ENCODE results near the gene RPUSD1.
"Not testable (repeated sequence)": the region's sequence is repeated elsewhere in the genome, so short reads cannot be mapped to it uniquely, and the experiment has no call there.

The RPUSD1 gene

DNA sequence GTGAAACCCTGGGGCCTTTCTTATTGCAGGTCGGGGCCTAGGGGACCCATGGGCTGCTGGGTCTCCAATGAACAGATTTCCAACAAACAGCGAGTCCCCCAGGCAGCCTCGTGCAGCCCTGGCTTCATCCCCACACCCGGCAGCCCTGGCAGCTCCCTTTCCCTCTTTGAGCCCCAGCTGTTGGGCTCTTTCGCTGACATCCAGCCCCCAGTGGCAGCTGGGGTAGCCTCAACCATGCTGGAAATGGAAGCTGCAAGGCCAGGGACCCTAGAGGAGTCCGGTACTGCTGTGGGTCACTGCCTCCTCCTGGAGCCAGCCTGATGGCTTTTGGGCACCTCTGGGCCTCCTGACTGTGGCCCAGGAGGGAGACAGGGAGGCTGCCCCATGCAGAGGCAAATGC is 5.9 kb downstream of the RPUSD1 start:
- no peak for DNase-seq (ENCODE audit: low spot score)

DNA sequence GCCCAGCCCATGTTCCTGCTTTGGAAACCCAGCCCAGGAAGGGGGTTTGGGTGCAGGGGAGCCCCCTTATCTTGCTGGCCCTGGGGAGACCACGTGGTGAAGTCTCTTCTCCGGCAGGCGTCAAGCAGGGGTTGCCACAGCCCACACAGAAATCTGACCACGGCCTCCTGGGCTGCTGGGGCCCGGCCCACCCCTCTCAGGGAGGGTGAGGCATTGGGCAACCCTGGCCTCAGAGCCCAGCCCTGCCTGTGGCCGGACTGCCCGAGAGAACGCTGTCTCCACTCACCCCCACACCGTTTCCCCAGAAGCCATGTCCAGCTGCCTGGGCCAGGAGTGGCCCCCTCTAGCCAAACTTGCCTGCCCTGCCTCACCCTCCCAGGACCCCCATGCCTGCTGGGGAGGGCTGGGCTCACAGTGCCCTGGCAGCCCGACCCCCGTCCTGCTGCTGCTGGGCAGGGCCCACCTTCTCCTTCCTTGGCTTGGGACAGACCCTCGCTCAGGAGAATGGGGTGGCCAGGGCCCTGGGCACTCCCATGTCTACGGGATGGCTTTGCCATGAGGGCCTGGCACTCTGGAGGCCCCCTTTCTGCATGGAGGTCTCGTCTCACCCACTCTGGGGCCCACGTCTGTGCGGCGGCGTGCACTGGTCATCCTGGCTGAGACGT is 6.7 kb downstream of the RPUSD1 start:
- no peak for DNase-seq (ENCODE audit: low spot score)

DNA sequence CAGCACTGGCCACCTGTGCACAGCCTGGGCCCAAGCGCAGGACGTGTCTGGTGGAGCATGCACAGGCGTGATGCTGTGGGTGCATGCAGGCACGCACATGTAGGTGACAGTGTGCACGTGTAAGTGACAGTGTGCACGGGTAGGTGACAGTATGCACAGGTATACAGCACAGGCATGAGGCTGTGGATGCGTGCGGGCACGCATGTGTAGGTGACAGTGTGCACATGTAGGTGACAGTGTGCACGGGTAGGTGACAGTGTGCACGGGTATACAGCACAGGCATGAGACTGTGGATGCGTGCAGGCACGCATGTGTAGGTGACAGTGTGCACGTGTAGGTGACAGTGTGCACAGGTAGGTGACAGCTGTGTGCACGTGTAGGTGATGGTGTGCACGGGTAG is 7.9 kb downstream of the RPUSD1 start:
- DNase-seq (ENCODE audit: low spot score), result no peak

DNA sequence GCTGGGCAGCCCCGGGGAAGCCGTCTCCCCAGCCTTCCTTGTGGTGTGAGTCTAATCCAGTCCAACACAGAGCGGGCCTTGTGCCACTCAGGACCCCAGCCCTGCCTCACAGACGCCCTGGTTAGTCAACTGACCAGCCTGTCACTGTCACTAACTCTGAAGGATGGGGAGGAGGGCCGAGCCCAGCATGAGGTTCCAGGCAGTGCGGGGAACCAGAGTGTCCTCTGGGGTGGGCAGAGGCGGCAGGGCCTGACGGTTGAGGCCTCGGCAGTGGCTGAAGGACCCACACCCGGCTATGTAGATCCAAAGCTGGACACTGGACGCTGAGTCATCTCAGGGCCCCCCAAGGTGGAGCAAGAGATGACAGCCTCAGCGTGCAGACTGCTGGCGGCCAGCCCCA is 8.6 kb downstream of the RPUSD1 start:
- no peak for DNase-seq (ENCODE audit: low spot score)

DNA sequence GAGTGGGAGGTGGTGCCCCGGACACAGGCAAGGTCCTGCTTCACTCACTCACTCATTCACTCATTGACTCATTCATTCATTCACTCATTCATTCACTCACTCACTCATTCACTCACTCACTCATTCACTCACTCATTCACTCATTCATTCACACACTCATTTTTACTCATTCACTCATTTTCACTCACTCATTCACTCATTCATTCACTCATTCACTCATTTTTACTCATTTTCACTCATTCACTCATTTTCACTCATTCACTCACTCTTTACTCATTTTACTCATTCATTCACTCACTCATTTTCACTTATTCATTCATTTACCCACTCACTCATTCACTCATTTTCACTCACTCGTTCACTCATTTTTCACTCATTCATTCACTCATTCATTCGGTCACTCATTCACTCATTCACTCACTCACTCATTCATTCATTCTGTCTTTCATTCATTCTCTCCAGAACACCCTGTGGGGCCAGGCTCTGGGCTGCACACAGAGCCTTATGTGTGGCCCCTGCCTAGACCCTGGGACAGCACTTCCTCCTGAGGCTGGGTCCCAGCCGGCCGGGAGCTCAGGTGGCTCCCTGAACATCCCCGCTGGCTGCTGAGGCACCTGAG is 9.2 kb downstream of the RPUSD1 start:
- no peak for DNase-seq (ENCODE audit: low spot score)

DNA sequence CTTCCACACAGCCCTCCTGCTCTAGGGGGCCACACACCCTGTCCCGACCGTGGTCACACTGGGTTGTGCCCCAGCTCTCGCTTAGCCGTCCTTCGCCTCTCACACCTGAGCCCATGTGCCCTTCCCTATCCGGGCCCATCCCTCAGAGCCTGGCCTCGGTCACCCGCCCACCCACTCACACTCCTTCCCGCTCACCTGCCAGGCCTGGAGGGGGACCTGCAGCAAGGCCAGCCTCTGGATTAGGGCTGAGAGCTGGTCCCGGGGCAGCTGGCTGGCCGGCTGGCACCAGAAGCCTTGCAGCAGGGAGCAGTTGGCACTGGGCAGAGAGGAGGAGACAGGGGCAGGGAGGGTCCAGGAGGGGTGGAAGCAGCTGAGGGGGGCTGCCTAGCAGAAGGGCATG is 9.7 kb downstream of the RPUSD1 start:
- DNase-seq (ENCODE audit: low spot score), result no peak

DNA sequence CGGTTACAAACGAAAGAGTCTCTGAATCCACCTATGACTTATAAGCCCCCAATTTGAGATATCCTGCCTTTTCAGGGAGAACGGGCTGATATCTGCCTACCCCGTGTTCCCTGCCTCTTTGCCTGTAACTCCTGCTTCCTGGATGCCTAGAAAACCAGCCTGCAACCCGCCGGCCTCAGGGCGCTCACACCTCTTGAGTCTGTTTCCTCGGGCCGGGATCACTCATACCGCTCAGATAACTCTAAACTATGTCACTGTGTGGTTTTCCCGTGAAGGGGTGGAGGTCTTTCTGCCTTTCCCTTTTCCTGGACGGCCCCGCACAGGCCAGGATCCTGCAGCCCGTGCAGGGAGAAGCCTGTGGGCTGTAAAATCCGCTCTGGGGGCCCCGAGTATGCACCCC is 10.4 kb downstream of the RPUSD1 start:
- no peak for DNase-seq (ENCODE audit: low spot score)

DNA sequence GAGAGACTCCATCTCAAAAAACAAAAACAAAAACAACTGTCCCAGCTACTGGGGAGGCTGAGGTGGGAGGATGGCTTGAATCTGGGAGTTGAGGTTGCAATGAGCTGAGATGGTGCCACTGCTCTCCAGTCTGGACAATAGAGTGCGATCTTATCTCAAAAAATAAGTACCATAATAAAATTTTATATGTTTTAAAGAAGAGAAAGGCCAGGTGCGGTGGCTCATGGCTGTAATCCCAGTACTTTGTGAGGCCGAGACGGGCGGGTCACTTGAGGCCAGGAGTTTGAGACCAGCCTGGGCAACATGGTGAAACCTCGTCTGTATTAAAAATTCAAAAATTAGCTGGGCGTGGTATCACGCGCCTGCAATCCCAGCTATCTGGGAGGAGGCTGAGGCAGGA is 11.4 kb downstream of the RPUSD1 start:
- no peak for DNase-seq (ENCODE audit: low spot score)

DNA sequence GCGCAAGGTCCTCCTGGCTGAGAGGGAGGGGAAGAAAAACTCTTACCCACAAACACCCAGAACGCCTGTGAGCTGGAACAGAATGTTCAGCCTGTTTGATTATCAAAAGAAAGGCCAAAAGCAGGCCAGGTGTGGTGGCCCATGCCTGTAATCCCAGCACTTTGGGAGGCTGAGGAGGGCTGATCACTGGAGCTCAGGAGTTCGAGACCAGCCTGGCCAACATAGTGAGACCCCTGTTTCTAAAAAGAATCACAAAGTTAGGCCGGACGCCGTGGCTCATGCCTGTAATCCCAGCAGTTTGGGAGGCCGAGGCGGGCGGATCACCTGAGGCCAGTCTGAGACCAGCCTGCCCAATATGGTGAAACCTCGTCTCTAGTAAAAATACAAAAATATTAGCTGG is 11.9 kb downstream of the RPUSD1 start:
- DNase-seq (ENCODE audit: low spot score), result not testable (repeated sequence)

DNA sequence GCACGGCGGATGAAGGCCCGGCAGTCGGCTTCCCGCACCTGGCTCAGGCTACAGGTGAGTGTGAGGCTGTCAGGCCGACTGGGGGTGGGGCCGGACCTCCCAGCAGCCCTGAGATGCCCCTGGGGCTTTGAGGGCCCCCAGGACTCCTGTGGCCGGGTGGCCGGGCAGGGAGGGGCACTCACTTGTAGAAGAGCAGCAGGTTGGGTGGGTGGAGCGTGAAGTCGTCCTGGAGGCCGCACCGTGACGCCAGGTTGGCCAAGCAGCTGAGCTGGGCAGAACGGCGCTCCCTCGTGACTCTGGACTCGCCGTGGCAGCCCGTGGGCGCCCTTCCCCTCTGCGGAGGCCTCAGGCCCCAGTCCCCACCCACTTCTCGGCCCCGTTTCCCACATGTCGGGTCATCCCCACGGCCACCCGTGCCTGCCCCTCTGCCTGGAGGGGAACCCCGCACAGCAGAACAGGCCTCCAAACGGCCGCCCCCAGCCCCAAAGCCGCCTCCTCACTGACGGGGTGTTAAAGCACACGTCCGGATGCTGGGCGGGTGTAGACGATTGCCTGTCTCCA is 12.9 kb downstream of the RPUSD1 start:
- no peak for DNase-seq (ENCODE audit: low spot score)

DNA sequence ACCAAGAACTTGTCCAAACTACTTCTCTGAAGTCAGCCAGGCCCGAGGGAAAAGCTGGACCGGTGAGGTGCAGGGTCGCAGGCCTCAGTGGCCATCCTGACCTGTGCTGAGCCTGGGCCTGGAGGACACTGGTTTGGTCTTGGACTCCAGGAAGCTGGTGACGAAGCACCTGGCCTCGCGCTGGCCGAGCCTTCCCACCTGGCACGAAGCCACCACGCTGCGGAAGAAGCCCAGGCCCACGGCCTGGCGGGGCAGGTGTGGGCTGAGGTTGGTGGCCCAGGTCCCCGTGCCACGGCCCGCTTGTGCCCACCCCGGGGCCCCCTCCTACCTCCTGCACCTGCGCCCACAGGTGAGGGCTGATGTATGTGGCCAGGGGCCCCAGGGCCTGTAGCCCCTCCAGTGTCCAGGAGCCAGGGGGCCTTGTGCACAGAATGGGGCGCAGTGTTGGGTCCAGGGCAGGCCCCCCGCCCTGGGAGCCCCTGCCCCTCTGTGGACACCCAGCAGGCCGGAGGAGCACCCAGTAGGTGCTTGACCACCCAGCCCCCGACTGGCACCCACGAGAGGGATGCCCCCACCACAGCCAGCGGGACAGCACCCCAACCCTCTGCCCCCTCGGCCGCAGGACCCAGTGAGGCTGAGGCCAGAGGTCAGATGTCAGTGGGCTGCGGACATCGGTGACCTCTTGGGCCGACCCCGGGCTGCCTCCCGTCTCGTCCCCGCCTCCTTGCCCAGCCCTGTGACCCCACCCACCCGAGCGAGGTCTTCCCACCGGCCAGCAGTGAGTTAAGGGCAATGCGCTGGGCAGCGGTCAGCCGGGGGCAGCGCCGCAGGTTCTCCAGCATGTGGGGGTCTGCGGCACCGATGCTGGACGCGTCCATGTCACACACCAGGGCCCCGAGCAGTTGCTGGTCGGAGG is 13.8 kb downstream of the RPUSD1 start:
- DNase-seq (ENCODE audit: low spot score), result no peak

DNA sequence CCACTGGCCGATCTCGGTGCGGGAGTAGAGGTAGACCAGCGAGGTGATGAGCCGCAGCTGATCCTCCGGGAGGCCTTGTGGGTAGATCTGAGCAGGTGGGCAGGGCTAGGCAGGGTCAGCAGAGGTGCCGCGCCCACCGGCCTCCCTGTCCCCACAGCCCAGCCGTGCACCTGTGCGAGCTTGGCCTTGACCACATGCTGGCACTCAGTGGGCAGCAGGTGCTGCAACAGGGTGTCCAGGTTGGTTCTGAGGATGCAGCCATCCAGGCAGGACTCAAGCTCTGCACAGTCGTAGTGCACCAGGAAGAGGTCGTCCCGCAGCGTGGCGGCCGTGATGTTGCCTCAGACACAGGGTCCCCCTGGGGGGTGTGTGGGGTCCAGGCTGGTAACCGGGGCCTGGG is 15.2 kb downstream of the RPUSD1 start:
- DNase-seq (ENCODE audit: low spot score), result no peak

DNA sequence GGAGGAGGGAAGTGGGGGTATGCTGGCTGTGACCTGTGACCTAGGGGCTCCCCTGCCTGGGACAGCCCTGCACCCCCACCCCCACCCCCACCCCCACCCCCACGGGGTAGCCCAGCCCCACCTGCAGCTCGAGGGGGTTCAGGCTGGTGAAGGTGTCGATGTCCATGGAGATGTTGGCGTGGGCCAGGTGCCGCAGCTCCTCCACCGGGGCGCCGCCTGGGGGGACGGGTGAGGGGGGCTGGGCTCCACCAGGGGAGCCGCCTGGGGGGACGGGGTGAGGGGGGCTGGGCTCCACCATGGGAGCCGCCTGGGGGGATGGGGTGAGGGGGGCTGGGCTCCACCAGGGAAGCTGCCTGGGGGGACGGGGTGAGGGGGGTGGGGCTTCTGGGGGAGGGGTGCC is 17.8 kb downstream of the RPUSD1 start:
- DNase-seq (ENCODE audit: low spot score), result no peak

DNA sequence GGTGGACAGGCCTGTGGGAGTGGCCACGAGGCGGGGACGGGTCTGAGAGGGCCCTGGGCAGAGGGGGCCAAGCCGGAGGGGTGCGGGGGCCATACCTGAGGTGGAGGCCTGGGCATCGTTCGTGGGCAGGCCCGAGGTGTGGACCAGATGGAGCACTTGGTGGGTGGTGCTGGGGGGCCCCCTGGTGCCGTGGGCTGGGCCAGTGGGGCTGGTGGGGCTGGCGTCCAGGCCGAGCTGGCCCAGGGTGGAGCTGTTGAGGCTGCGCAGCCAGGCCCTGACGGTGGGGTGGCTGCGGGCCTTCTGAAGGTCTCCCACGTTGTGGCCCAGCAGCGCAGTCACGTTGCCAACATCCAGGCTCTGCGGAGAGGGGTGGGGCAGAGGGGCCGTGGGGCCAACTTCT is 18.2 kb downstream of the RPUSD1 start:
- DNase-seq (ENCODE audit: low spot score), result no peak

DNA sequence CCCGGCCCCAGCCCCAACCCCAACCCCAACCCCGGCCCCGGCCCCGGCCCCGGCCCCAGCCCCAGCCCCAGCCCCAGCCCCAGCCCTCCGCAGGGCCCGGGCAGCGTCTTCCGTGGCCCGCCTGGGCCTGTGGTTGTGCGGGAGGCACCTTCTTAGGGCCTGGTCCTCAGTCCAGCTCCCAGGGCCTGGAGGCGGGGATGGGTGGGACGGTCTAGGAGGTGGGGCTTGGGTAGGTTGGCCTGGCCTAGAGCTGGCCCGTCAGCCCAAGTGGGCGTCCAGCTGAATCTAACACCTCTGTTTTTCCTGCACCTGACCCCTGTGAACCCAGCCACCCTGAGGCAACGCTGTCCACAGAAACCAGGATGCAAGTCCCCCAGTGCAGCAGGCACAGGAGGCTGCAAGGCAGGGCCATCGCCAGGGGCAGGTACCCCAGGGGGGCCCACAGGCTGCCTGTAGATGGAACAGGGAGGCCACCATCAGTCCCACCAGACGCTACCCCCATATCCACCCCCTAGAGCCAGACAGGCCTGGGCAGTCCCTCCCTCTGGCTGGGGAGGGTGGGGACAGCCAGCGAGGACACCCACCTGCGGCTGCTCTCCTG is 18.9 kb downstream of the RPUSD1 start:
- DNase-seq (ENCODE audit: low spot score), result no peak

DNA sequence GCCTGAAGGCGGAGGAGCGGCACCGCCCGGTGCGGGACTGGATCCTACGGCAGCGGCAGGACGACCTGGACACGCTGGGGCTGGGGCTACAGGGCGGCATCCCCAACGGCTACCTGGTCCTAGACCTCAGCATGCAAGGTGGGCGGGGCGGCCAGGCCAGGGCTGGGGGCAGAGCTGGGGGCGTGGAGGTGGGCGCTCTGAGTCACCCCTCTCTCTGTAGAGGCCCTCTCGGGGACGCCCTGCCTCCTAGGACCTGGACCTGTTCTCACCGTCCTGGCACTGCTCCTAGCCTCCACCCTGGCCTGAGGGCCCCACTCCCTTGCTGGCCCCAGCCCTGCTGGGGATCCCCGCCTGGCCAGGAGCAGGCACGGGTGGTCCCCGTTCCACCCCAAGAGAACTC is 19.8 kb downstream of the RPUSD1 start:
- DNase-seq (ENCODE audit: low spot score), result no peak

DNA sequence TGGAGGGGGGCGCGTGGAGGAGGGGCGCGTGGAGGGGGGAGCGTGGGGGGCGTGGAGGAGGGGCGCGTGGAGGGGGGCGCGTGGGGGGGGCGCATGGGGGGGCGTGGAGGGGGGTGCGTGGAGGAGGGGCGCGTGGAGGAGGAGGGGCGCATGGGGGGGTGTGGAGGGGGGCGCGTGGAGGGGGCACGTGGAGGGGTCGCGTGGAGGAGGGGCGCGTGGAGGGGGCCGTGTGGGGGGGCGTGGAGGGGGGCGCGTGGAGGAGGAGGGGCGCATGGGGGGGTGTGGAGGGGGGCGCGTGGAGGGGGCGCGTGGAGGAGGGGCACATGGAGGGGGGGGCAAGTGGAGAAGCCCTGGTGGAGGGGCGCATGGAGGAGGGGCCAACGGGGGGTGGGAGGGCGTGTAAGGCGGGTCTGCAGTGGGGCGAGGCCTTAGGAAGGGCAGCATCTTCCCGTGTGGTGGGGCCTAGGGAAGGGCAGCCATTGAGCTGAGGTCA is 20.4 kb downstream of the RPUSD1 start:
- no peak for DNase-seq (ENCODE audit: low spot score)

DNA sequence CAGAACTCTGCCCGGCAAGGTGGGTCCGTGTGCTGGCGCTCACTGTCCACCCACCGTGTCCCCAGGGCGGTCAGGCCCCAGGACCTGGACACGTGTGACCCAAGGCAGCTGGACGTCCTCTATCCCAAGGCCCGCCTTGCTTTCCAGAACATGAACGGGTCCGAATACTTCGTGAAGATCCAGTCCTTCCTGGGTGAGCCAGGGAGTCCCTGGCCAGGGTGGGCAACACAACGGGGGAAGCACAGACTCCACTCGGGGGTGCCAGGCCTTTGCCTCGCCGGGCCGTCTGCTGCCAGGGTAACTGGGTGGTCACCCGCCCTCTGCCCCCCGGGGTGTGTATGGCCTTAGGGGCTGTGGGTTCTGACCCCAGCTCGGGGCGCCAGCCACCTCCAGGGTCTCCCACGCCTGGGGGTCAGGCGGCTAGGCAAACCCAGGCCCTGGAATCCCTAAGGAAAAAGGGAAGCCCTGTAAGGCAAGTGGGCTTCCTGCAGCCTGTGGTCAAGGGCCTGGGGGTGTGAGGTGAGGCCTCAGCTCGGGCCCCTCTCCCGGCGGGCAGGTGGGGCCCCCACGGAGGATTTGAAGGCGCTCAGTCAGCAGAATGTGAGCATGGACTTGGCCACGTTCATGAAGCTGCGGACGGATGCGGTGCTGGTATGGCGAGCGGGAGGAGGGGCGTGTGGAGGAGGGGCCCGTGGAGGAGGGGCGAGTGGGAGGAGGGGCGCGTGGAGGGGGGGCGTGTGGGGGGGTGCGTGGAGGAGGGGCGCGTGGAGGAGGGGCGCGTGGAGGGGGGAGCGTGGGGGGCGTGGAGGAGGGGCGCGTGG is 21.2 kb downstream of the RPUSD1 start:
- no peak for DNase-seq (ENCODE audit: low spot score)

DNA sequence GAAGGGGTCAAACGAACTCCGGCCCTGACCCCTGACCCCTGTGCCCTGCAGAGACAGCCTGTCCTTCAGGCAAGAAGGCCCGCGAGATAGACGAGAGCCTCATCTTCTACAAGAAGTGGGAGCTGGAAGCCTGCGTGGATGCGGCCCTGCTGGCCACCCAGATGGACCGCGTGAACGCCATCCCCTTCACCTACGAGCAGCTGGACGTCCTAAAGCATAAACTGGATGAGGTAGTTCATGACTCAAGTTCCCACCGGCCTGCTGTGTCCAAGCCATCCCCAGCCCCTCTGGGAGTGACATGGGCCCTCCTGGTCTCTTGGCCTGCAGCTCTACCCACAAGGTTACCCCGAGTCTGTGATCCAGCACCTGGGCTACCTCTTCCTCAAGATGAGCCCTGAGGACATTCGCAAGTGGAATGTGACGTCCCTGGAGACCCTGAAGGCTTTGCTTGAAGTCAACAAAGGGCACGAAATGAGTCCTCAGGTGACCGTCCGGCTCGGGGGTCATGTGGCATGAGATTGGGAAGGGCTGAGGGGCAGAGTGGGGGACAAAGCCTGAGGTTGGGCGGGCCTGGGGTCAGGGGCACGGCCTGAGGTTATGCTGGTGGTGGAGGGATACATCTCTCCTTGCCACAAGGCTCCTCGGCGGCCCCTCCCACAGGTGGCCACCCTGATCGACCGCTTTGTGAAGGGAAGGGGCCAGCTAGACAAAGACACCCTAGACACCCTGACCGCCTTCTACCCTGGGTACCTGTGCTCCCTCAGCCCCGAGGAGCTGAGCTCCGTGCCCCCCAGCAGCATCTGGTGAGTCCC is 22.0 kb downstream of the RPUSD1 start:
- no peak for DNase-seq (ENCODE audit: low spot score)

DNA sequence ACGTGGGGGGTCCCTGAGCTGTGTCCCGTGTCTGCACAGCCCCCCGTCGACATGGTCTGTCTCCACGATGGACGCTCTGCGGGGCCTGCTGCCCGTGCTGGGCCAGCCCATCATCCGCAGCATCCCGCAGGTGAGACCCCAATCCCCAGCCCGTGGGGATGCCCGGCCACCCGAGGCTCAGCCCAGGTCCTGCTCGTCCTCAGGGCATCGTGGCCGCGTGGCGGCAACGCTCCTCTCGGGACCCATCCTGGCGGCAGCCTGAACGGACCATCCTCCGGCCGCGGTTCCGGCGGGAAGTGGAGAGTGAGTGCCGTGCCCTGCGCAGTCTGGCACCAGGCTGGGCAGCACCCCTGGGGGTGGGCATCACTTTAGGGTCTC is 22.7 kb downstream of the RPUSD1 start:
- DNase-seq (ENCODE audit: low spot score), result no peak
